ENCODE results near the gene QARS1.

The QARS1 gene

DNA sequence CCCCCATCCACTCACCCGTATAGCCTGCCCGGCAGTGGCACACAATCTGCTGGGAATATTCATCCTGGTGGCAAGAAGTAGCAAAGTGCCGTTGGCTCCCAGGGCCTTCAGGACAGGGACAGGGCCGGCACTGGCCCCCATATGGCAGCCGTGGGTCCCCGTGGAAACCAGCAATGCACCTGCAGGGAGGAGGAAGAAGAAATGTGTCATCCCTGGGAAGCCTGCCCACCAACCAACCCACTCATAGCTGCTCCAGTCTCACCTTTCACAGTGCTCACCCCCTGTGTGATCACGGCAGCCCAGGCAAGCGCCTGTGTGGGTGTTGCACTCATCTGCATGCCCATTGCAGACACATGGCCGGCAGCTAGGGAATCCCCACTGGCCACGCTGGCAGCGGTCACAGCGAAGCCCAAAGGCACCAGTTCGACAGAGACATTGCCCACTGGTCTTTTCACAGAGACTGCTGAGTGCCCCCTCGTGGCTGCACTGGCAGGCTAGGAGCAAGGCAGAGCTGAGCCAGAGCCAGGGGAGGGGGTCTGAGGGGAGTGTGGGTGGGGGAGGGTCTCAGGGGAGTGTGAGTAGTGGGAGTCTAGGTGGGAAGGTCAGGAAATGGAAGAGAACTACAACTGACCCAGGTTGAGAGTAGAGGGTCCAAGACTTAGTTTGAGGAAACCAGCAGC, 20.6 kb upstream of the QARS1 start:
- Histone ChIP-seq H3K4me2 (ENCODE audit: low read depth, low read length, poor library complexity, severe bottlenecking) (no peak overlapping the region), H3K27me3 (ENCODE audit: low read length) (no peaks in the 10 kb centered on the region), H2AFZ (ENCODE audit: low read depth, low read length, severe bottlenecking) (no peak overlapping the region), H3K4me3 (ENCODE audit: insufficient read depth, low read length, poor library complexity, severe bottlenecking) (no peak overlapping the region), H3K36me3 (ENCODE audit: low read length) (no peaks in the 10 kb centered on the region), H3F3A (ENCODE audit: insufficient read depth) (peaks cover 11% of the 10 kb centered on the region), H3K9me3 (ENCODE audit: insufficient read depth, low read length) (no peaks in the 10 kb centered on the region), H4K20me1 (ENCODE audit: low read depth, low read length) (no peaks in the 10 kb centered on the region), H3K9me2 (replicated peaks; ENCODE audit: insufficient read depth, low read length) (no peaks in the 10 kb centered on the region), H3K79me2 (ENCODE audit: insufficient read depth, low read length) (no peaks in the 10 kb centered on the region; the same call in 1 of the 2 replicates), H3K9ac (ENCODE audit: low read length) (no peak overlapping the region), H3K27ac (ENCODE audit: low read depth, low read length) (no peak overlapping the region)
- peak; percentile 60 for TF ChIP-seq CTCF (IDR thresholded peaks at IDR 0.05; ENCODE audit: insufficient read depth, low read length, poor library complexity, severe bottlenecking)
- TF ChIP-seq EZH2phosphoT487 (conservative IDR thresholded peaks at IDR 0.05; ENCODE audit: low read length) = no peak

GRCh38 chr3:49124203-49124602, 19.6 kb upstream of the QARS1 start:
- TF ChIP-seq EZH2phosphoT487 (conservative IDR thresholded peaks at IDR 0.05; ENCODE audit: low read length) = no peak
- TF ChIP-seq CTCF (IDR thresholded peaks at IDR 0.05; ENCODE audit: insufficient read depth, low read length, poor library complexity, severe bottlenecking) = no peak
- H3K4me3 ChIP-seq (ENCODE audit: insufficient read depth, low read length, poor library complexity, severe bottlenecking) = no peak overlapping the region
- H3K27ac ChIP-seq (ENCODE audit: low read depth, low read length) = no peak overlapping the region
- no peak overlapping the region for H3K9ac ChIP-seq (ENCODE audit: low read length)
- H3K79me2 ChIP-seq (ENCODE audit: insufficient read depth, low read length) = peaks cover 9% of the 10 kb centered on the region; the same call in 1 of the 2 replicates
- no peaks in the 10 kb centered on the region for H3K9me3 ChIP-seq (ENCODE audit: insufficient read depth, low read length)
- H2AFZ ChIP-seq (ENCODE audit: low read depth, low read length, severe bottlenecking) = no peak overlapping the region
- no peaks in the 10 kb centered on the region for H3K36me3 ChIP-seq (ENCODE audit: low read length)
- H3F3A ChIP-seq (ENCODE audit: insufficient read depth) = peaks cover 15% of the 10 kb centered on the region
- no peak overlapping the region for H3K4me2 ChIP-seq (ENCODE audit: low read depth, low read length, poor library complexity, severe bottlenecking)
- no peaks in the 10 kb centered on the region for H3K9me2 ChIP-seq (replicated peaks; ENCODE audit: insufficient read depth, low read length)
- H3K27me3 ChIP-seq (ENCODE audit: low read length) = no peaks in the 10 kb centered on the region
- H4K20me1 ChIP-seq (ENCODE audit: low read depth, low read length) = no peaks in the 10 kb centered on the region

DNA sequence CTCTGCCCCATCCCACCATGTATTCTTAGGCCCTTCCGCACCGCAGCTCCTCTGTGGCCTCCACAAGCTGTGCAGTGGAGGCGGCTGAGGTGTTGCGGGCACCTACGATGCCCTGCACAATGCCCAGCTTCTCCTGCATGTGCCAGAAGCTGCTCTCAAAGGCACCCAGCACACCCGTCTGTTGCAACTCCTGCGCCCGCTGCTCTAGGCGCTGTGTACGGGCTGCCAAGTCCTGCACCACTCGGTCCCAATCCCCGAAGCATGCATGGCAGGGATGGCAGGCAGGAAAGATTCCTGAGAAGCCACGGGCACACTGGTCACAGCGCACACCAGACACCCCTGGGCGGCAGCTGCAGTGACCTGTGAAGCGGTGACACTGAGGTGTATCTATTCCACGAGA, 19.1 kb upstream of the QARS1 start:
- no peak for TF ChIP-seq EZH2phosphoT487 (conservative IDR thresholded peaks at IDR 0.05; ENCODE audit: low read length)
- no peak for TF ChIP-seq CTCF (IDR thresholded peaks at IDR 0.05; ENCODE audit: insufficient read depth, low read length, poor library complexity, severe bottlenecking)
- peaks cover 9% of the 10 kb centered on the region; the same call in 1 of the 2 replicates for H3K79me2 ChIP-seq (ENCODE audit: insufficient read depth, low read length)
- H3F3A ChIP-seq (ENCODE audit: insufficient read depth) = peaks cover 15% of the 10 kb centered on the region
- no peaks in the 10 kb centered on the region for H4K20me1 ChIP-seq (ENCODE audit: low read depth, low read length)
- H3K9me3 ChIP-seq (ENCODE audit: insufficient read depth, low read length) = no peaks in the 10 kb centered on the region
- no peak overlapping the region for H3K27ac ChIP-seq (ENCODE audit: low read depth, low read length)
- H3K27me3 ChIP-seq (ENCODE audit: low read length) = no peaks in the 10 kb centered on the region
- no peak overlapping the region for H3K4me3 ChIP-seq (ENCODE audit: insufficient read depth, low read length, poor library complexity, severe bottlenecking)
- no peak overlapping the region for H3K4me2 ChIP-seq (ENCODE audit: low read depth, low read length, poor library complexity, severe bottlenecking)
- H3K9me2 ChIP-seq (replicated peaks; ENCODE audit: insufficient read depth, low read length) = no peaks in the 10 kb centered on the region
- no peak overlapping the region for H3K9ac ChIP-seq (ENCODE audit: low read length)
- no peak overlapping the region for H2AFZ ChIP-seq (ENCODE audit: low read depth, low read length, severe bottlenecking)
- H3K36me3 ChIP-seq (ENCODE audit: low read length) = 0 out of 2 replicates have a peak, but pooled peaks cover 1% of the 10 kb centered on the region

All from SU-DHL-6 (cell line).